GM12865 (cell line): ENCODE results near the gene GAREM1.

Source experiments
- DNase-seq: peaks from one replicate; pipeline ENCODE4 v3.0.0; 2010; ENCODE audit warnings: low read depth
- H3K4me3 ChIP-seq: 2 replicates; pipeline ENCODE4 v1.5.1; 2011; ENCODE audit warnings: mild to moderate bottlenecking, low read depth, low read length, control low read depth
- CTCF ChIP-seq: IDR thresholded peaks from 2 replicates; pipeline ENCODE4 v1.5.1; 2011; ENCODE audit warnings: low read length, control low read depth, low read depth, inconsistent platforms; ENCODE audit not compliant: insufficient read depth; ENCODE audit errors: missing control alignments

Gene GAREM1

DNA sequence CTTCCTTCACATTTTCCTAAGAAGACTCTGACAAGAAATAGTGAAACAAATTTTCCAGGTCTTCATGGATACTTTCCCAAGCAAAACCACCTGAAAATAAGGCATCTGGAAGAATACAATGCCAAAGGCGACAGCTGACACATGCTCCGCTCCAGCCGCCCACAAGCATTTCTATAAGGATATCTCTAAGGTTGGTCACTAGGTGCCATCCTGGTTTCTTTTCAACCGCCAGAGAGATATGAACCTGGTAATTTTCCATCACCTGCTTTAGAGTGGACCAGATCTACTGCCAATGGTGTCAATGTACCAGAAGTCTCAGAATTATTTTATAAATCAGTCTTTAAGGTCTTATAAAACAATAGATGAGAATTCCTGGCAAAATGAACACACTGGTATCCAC is 97.2 kb downstream of the GAREM1 start:
- TF ChIP-seq CTCF = no peak
- no peak for DNase-seq
- no peak overlapping the region for H3K4me3 ChIP-seq

DNA sequence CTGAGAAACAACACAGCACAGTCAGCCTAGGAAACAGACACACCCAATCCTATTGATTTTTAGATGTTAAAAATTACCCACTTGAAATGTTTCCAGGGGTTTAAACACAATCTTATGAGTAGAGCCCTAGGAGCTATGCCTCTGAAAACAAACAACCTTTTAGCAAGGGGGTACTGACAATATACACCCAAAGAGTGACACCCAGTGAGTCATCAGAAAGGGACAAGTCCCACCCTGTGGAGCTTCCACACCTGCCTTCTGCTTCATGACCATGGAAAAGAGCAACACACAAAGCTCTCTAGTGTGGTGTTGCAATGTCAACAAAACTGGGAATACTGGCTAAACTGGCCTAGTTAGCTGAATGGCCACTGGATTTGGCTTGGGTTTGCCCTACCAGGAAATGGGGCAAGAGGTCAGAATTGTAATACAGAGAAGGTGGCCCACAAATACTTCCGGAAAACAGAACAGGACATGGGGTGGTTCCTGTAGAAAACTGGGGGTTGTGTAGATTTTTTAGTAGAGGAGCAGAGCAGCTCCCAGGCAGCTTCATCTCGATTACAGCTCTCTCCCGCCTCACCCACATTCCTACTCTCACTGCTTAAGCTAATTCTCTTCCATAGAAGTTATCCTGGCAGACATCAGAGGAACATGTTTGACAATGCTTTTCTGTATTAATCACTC is 98.2 kb downstream of the GAREM1 start:
- no peak overlapping the region for H3K4me3 ChIP-seq
- TF ChIP-seq CTCF = no peak
- no peak for DNase-seq

- TF ChIP-seq CTCF = no peak
- no peak overlapping the region for H3K4me3 ChIP-seq
- no peak for DNase-seq
These were observed 98.7 kb downstream of the GAREM1 start for GRCh38 chr18:32372047-32372380.

- no peak overlapping the region for H3K4me3 ChIP-seq
- TF ChIP-seq CTCF = no peak
- no peak for DNase-seq
These were observed 99.3 kb downstream of the GAREM1 start for GRCh38 chr18:32371384-32371783.

- no peak for TF ChIP-seq CTCF
- H3K4me3 ChIP-seq = no peak overlapping the region
- no peak for DNase-seq
These were observed 101.7 kb downstream of the GAREM1 start for GRCh38 chr18:32368991-32369390.

DNA sequence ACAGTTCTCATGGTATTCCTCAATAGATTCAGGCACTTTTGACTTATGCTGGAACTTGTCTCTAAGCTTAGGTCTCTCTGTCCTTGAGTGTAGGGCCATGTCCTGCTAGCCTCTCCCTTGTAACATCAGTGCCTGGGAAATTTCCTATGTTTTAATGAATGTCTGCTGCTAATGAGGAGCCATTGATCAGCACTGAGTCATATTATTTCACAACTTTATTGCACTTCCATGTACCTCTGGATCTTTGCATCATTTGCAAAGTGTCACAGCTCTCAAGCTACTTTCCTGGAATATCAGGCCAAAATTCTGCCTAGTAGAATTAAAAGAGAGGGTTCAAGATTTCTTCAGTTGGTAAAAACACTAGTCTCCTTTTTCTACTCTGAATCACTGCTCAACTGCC is 102.5 kb downstream of the GAREM1 start:
- no peak for TF ChIP-seq CTCF
- DNase-seq = no peak

More for the DNA sequence above, 102.5 kb downstream of the GAREM1 start:
- no peak overlapping the region for H3K4me3 ChIP-seq
